Ishikawa (cell line): Measurements from ENCODE around the gene NOS1AP.

Experiments used
- YY1 ChIP-seq: IDR thresholded peaks from 2 replicates; pipeline ENCODE4 v1.6.1; 2012; ENCODE audit warnings: low read depth
- TF ChIP-seq, protein P1 (sequence below): IDR thresholded peaks from 2 replicates; pipeline ENCODE4 v1.6.1; 2012; ENCODE audit warnings: low read depth, mild to moderate bottlenecking

DNA sequence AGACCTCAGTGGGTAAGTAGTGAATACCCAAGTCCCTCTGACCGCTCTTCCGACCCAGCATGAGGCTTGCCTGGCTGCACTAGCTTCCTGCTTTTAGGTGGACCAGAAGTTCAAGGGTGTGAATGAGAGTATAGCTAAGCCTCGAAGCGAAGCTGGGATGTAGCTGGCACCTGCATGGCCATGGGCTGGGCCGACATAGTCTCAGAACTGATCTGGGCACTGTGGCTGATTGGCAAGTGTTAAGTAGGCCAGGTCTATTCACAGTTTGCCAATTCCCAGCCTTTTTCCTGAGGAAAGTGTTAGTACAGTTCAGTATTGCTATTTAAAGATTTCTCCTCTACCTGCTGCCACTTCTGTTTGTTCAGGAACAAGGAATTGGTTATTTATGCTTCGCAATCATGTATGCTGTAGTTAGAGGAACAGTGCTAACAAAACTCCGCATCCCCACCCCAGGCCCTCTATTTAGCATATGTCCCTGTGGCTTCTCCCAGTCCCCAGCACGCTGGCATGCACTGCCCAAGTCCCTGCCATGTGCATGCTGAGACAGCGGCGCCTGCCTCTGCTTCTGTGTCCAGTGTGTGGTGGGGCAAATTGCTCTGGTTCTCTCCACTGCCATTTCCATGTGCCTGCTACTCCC is 290.9 kb downstream of the NOS1AP start:
- no peak for TF ChIP-seq YY1
- TF ChIP-seq, protein P1, sequence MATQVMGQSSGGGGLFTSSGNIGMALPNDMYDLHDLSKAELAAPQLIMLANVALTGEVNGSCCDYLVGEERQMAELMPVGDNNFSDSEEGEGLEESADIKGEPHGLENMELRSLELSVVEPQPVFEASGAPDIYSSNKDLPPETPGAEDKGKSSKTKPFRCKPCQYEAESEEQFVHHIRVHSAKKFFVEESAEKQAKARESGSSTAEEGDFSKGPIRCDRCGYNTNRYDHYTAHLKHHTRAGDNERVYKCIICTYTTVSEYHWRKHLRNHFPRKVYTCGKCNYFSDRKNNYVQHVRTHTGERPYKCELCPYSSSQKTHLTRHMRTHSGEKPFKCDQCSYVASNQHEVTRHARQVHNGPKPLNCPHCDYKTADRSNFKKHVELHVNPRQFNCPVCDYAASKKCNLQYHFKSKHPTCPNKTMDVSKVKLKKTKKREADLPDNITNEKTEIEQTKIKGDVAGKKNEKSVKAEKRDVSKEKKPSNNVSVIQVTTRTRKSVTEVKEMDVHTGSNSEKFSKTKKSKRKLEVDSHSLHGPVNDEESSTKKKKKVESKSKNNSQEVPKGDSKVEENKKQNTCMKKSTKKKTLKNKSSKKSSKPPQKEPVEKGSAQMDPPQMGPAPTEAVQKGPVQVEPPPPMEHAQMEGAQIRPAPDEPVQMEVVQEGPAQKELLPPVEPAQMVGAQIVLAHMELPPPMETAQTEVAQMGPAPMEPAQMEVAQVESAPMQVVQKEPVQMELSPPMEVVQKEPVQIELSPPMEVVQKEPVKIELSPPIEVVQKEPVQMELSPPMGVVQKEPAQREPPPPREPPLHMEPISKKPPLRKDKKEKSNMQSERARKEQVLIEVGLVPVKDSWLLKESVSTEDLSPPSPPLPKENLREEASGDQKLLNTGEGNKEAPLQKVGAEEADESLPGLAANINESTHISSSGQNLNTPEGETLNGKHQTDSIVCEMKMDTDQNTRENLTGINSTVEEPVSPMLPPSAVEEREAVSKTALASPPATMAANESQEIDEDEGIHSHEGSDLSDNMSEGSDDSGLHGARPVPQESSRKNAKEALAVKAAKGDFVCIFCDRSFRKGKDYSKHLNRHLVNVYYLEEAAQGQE = no peak
